ENCODE results near the gene HMGCR. TPM values are rescaled to one million over a fixed set of nuclear protein-coding genes. Genes with fewer than 3 reads are reported as not detected.

Gene HMGCR
- total RNA-seq, 4 donors from 2014 or later: 3.3 to 132 (median 14.1) TPM

DNA sequence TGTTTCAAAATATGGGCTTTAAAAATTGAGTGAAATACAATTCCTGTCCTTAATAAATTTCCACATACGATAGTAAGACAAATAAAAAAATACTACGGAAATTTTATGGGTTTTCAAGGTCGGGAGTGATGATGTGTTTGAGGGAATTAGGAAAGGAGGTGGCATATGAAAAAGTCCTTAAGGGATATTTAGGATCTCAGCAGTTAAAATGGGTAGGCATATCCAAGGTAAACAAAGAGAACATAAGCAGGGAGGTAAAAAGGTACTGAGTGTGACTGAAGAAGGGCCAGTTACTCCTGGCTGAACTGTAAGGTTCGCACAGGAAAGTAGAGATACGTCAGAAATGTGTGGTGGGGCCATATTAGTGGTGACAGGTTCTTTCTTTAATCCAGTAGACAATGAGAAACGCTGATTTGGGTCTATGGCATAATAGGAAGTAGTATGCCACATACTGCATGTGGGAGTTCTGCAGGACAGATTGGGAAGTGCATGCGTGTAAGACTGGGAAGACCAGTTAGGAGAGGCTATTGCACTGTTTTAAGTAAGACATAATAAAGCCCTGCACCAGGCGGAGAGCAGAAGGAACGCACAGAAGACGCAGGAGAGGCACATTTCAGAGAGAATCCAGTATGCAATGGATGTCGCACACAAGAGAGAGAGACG lies 937 bp upstream of the HMGCR start:
- Histone ChIP-seq H3K27me3 (no peaks in the 10 kb centered on the region), H3K27ac (peak overlapping the region; percentile 73 to 77), H3K9me3 (no peaks in the 10 kb centered on the region), H3K4me3 (peak overlapping the region; percentile 71 to 100), H3K36me3 (no peaks in the 10 kb centered on the region), H3K4me1 (peaks cover 0 to 7% of the 10 kb centered on the region in 2 donors)
- intact Hi-C loops (cut with DNase I; ENCODE audit: low total_unique reads): loop anchor here (5.0 kb wide), 1 partner anchor 649 kb away; the partner anchor contains the start of gene HEXB
- TF ChIP-seq, protein P1, sequence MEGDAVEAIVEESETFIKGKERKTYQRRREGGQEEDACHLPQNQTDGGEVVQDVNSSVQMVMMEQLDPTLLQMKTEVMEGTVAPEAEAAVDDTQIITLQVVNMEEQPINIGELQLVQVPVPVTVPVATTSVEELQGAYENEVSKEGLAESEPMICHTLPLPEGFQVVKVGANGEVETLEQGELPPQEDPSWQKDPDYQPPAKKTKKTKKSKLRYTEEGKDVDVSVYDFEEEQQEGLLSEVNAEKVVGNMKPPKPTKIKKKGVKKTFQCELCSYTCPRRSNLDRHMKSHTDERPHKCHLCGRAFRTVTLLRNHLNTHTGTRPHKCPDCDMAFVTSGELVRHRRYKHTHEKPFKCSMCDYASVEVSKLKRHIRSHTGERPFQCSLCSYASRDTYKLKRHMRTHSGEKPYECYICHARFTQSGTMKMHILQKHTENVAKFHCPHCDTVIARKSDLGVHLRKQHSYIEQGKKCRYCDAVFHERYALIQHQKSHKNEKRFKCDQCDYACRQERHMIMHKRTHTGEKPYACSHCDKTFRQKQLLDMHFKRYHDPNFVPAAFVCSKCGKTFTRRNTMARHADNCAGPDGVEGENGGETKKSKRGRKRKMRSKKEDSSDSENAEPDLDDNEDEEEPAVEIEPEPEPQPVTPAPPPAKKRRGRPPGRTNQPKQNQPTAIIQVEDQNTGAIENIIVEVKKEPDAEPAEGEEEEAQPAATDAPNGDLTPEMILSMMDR (IDR thresholded peaks at IDR 0.05): peak in 3 of 4 experiments; percentile 9 to 54 (median 16)
- TF ChIP-seq POLR2A (IDR thresholded peaks at IDR 0.05): no peak
- peak in 1 of 2 donors; percentile 33 for DNase-seq

DNA sequence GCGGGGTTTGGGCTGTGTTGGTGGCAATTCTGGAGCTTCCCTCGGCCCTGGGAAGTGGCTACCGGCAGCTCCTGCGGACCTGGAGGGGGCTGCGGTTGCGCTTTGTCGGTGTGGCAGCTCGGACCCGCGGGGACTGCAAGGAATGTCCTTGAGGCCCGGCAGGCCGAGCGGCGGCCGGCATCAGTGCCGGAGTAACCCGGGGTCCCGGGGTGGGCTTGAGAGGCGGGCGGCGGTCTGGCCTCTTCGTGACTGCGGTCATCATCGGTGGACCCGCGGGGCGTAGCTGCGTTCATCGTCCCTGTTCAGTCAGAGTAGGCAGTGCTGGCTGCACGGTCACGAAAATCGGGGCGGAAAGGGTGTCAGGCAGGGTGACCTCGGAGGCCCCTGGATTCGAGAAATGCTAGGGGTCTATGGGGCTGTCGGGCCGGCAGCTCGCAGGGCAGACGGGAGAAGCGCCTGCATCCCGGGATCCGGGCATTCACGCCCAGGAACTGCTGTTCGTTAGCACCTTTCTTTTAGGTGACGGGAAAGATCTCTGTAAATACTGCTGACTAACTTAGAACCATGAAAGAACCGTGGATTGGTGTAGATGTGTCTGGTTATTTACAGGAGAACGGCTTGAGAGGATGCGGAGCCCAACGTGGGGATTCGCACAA lies 474 bp downstream of the HMGCR start:
- H3K36me3 ChIP-seq: no peaks in the 10 kb centered on the region
- peak; percentile 28 to 34 for DNase-seq
- intact Hi-C loops (cut with DNase I; ENCODE audit: low total_unique reads): loop anchor here (5.0 kb wide), 1 partner anchor 650 kb away; the partner anchor contains the start of gene HEXB

DNA sequence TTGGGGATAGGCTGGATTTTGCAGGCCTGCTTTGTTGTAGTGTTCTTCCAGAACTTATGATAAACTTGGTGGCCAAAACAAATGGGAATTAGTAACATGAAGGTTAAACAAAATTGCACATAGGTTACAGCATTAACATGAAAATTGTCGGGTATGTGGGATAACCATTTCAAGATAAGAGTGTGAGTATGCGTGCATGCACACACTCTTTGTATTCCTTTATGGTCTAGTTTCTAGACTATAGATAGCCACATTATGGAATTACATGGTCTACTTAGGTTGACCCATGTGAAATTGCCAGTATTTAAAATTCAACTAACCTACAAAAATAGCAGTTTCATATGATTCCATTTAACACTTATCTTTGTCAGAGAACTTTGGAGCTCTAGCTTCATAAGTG lies 1.4 kb downstream of the HMGCR start:
- Histone ChIP-seq H3K4me3 (peak overlapping the region in 1 of 2 donors; percentile 71), H3K27me3 (no peaks in the 10 kb centered on the region), H3K27ac (no peak overlapping the region), H3K4me1 (peaks cover 0 to 7% of the 10 kb centered on the region in 2 donors), H3K36me3 (no peaks in the 10 kb centered on the region), H3K9me3 (no peaks in the 10 kb centered on the region)
- TF ChIP-seq POLR2A (IDR thresholded peaks at IDR 0.05): no peak
- TF ChIP-seq, protein P1 (IDR thresholded peaks at IDR 0.05): no peak
- DNase-seq: no peak
- intact Hi-C loops (cut with DNase I; ENCODE audit: low total_unique reads): loop anchor here (5.0 kb wide), 1 partner anchor 651 kb away; the partner anchor contains the start of gene HEXB

More for the DNA sequence above, 474 bp downstream of the HMGCR start:
- Histone ChIP-seq H3K4me3 (peak overlapping the region; percentile 71 to 100), H3K27ac (peak overlapping the region; percentile 85 to 93), H3K27me3 (no peaks in the 10 kb centered on the region), H3K4me1 (peaks cover 0 to 7% of the 10 kb centered on the region in 2 donors), H3K9me3 (no peaks in the 10 kb centered on the region)
- TF ChIP-seq, protein P1 (IDR thresholded peaks at IDR 0.05): no peak
- no peak for TF ChIP-seq POLR2A (IDR thresholded peaks at IDR 0.05)

DNA sequence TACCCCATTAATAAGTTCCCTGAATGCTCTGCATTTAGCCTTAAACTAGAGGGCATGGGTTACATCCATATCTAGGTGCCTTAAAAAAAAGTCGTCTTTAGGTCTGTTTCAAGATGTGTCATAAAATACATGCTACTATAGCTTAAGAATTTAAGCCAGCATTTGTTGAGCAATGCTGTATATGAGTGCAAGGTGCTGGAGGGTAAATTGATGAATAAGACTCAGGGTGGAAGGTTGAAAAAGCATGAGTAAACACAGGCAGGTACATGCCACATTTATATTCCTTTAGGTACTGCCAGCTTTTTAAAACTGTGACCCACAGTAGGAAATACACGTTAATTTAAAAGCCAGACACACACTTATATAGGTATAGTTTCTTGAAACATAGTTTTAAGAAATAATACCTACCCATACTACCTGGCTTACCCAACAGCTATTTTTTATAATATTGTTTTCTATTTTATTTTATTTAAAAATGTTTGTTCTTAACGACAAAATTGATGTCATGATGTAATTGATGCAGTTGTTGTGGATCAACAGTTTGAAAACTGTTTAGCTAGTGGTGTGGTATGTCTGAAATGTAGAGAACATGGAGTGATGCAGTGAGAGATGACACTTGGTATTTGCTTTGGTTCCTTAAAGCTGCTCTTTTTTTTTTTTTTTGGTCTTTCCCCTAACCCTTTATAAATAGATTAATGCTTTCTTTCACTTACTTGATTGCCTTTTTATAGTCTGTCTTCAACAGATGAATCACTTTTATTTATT lies 3.9 kb downstream of the HMGCR start:
- Histone ChIP-seq H3K4me1 (peaks cover 0 to 7% of the 10 kb centered on the region in 2 donors), H3K9me3 (no peaks in the 10 kb centered on the region), H3K27me3 (no peaks in the 10 kb centered on the region), H3K36me3 (no peaks in the 10 kb centered on the region), H3K27ac (no peak overlapping the region), H3K4me3 (no peak overlapping the region)
- TF ChIP-seq, protein P1 (IDR thresholded peaks at IDR 0.05): no peak
- no peak for TF ChIP-seq POLR2A (IDR thresholded peaks at IDR 0.05)
- DNase-seq: no peak
- intact Hi-C loops (cut with DNase I; ENCODE audit: low total_unique reads): no loop called here

All from uterus (tissue), 4 donors.